ENCODE results near the gene SV2C. TPM values are rescaled to one million over a fixed set of nuclear protein-coding genes. Genes with fewer than 3 reads are reported as not detected.

SV2C gene
- total and polyA plus RNA-seq, 7 donors = 0.31 to 0.71 (median 0.55) TPM; not detected in 2

GRCh38 chr5:76222318-76222717, 139.1 kb downstream of the SV2C start:
- intact Hi-C loops (cut with DNase I) = no loop called here
- no peak for DNase-seq

GRCh38 chr5:76223696-76224095, 140.5 kb downstream of the SV2C start:
- no peak overlapping the region for H3K27ac ChIP-seq
- no peaks in the 10 kb centered on the region for H3K4me1 ChIP-seq
- H3K9me3 ChIP-seq = no peaks in the 10 kb centered on the region
- H3K36me3 ChIP-seq = no peaks in the 10 kb centered on the region
- no peak for TF ChIP-seq CTCF (IDR thresholded peaks at IDR 0.05)
- no peak for TF ChIP-seq POLR2A (IDR thresholded peaks at IDR 0.05)
- no peaks in the 10 kb centered on the region for H3K27me3 ChIP-seq
- intact Hi-C loops (cut with DNase I) = no loop called here
- no peak for DNase-seq
- WGBS, 2 donors = 4 to 23% methylated on average over 2 of the region's 2 CpGs
- no peak overlapping the region for H3K4me3 ChIP-seq

More at GRCh38 chr5:76222318-76222717, 139.1 kb downstream of the SV2C start:
- Histone ChIP-seq H3K36me3 (no peaks in the 10 kb centered on the region), H3K27me3 (no peaks in the 10 kb centered on the region), H3K9me3 (no peaks in the 10 kb centered on the region), H3K27ac (no peak overlapping the region), H3K4me1 (no peaks in the 10 kb centered on the region), H3K4me3 (no peak overlapping the region)
- 95 to 98% methylated on average over 3 of the region's 3 CpGs for WGBS, 2 donors
- TF ChIP-seq CTCF (IDR thresholded peaks at IDR 0.05) = no peak
- TF ChIP-seq POLR2A (IDR thresholded peaks at IDR 0.05) = no peak
- no peak for TF ChIP-seq EP300 (IDR thresholded peaks at IDR 0.05)
- TF ChIP-seq POLR2AphosphoS5 (IDR thresholded peaks at IDR 0.05) = no peak

- Histone ChIP-seq H3K27ac (no peak overlapping the region), H3K4me1 (no peaks in the 10 kb centered on the region), H3K4me3 (no peak overlapping the region), H3K27me3 (no peaks in the 10 kb centered on the region), H3K36me3 (no peaks in the 10 kb centered on the region), H3K9me3 (no peaks in the 10 kb centered on the region)
- WGBS, 2 donors = 75 to 87% methylated on average over 1 of the region's 1 CpG
- no peak for DNase-seq
- TF ChIP-seq POLR2A (IDR thresholded peaks at IDR 0.05) (no peak), POLR2AphosphoS5 (IDR thresholded peaks at IDR 0.05) (no peak), EP300 (IDR thresholded peaks at IDR 0.05) (no peak), CTCF (IDR thresholded peaks at IDR 0.05) (no peak)
- intact Hi-C loops (cut with DNase I) = no loop called here
These were observed 141.7 kb downstream of the SV2C start for GRCh38 chr5:76224898-76225297.

- Histone ChIP-seq H3K4me3 (no peak overlapping the region), H3K27ac (no peak overlapping the region), H3K27me3 (no peaks in the 10 kb centered on the region), H3K4me1 (no peaks in the 10 kb centered on the region), H3K36me3 (no peaks in the 10 kb centered on the region), H3K9me3 (no peaks in the 10 kb centered on the region)
- TF ChIP-seq EP300 (IDR thresholded peaks at IDR 0.05) = no peak
- TF ChIP-seq POLR2AphosphoS5 (IDR thresholded peaks at IDR 0.05) = no peak
- TF ChIP-seq CTCF (IDR thresholded peaks at IDR 0.05) = no peak
- no peak for TF ChIP-seq POLR2A (IDR thresholded peaks at IDR 0.05)
- DNase-seq = no peak
- 85 to 88% methylated on average over 2 of the region's 2 CpGs for WGBS, 2 donors
- intact Hi-C loops (cut with DNase I) = no loop called here
These were observed 142.2 kb downstream of the SV2C start for GRCh38 chr5:76225336-76225735.

- TF ChIP-seq POLR2AphosphoS5 (IDR thresholded peaks at IDR 0.05) = no peak
- 61 to 78% methylated on average over 3 of the region's 3 CpGs for WGBS, 2 donors
- H3K27ac ChIP-seq = no peak overlapping the region
- no peaks in the 10 kb centered on the region for H3K36me3 ChIP-seq
- no peaks in the 10 kb centered on the region for H3K9me3 ChIP-seq
- intact Hi-C loops (cut with DNase I) = no loop called here
- no peak for DNase-seq
- H3K4me1 ChIP-seq = no peaks in the 10 kb centered on the region
- no peaks in the 10 kb centered on the region for H3K27me3 ChIP-seq
- H3K4me3 ChIP-seq = no peak overlapping the region
These were observed 146.7 kb downstream of the SV2C start for GRCh38 chr5:76229900-76230299.

All from sigmoid colon (tissue), 7 donors.